B cell (primary cell): ENCODE data around the gene BLOC1S1. TPM values are rescaled to one million over a fixed set of nuclear protein-coding genes. Genes with fewer than 3 reads are reported as not detected.

Experiments used
- ATAC-seq: fragments of 200-7000 bp; cut with Tn5 transposase; one replicate; pipeline ENCODE4 v1.10.0; 2021; ENCODE audit warnings: low read depth, mild to moderate bottlenecking, moderate number of reproducible peaks, moderate library complexity
- CTCF ChIA-PET: fragments of 350-600 bp; sonication (Branson Sonifier 250); formaldehyde crosslinking; loops from one replicate; lab custom pipeline; 2021; ENCODE audit warnings: antibody characterized with exemption, inconsistent platforms; lab: Charles Lee
- POLR2A ChIA-PET: fragments of 350-600 bp; sonication (Branson Sonifier 250); formaldehyde crosslinking; loops from one replicate; lab custom pipeline; 2021; ENCODE audit warnings: antibody characterized with exemption; lab: Charles Lee
- DNase-seq: peaks from one replicate; pipeline ENCODE4 v3.0.0; 2013
- H2AFZ ChIP-seq: 2 replicates; pipeline ENCODE4 v1.6.1; 2012; ENCODE audit warnings: mild to moderate bottlenecking, low read depth, low read length; ENCODE audit not compliant: insufficient read depth, poor library complexity, severe bottlenecking
- H3K27ac ChIP-seq, 2 donors: 1 replicate in 1 of 2; 2 replicates in 1 of 2; pipeline ENCODE4 v1.5.1; 2012 to 2013; ENCODE audit warnings: low read length in 2 of 2, mild to moderate bottlenecking in 2 of 2, moderate library complexity in 1 of 2
- H3K27me3 ChIP-seq, 4 experiments: fragments of 200-600 bp in 1 of 4; sonication (generic) in 1 of 4; replicated peaks in 1 of 4; 1 replicate in 2 of 4; 2 replicates in 2 of 4; pipeline versions ENCODE4 v1.6.1 to v1.7.0; 2013 to 2016; ENCODE audit warnings: low read length in 3 of 4, mild to moderate bottlenecking in 2 of 4, mixed read lengths in 1 of 4, moderate library complexity in 1 of 4; ENCODE audit not compliant: insufficient read depth in 4 of 4, control insufficient read depth in 3 of 4; ENCODE audit errors: control extremely low read depth in 1 of 4
- H3K36me3 ChIP-seq, 2 experiments: replicated peaks in 1 of 2; 1 replicate in 1 of 2; 2 replicates in 1 of 2; pipeline versions ENCODE4 v1.6.1 to v1.7.1; 2013; ENCODE audit warnings: low read length in 1 of 2; ENCODE audit not compliant: insufficient read depth in 2 of 2, control insufficient read depth in 1 of 2; ENCODE audit errors: control extremely low read depth in 1 of 2, extremely low read depth in 1 of 2
- H3K4me1 ChIP-seq, 2 donors: fragments of 200-600 bp in 1 of 2; sonication (generic) in 1 of 2; 1 replicate in 1 of 2; 2 replicates in 1 of 2; pipeline versions ENCODE4 v1.5.1 to v1.6.1; 2013 to 2017; ENCODE audit warnings: low read length in 2 of 2; ENCODE audit not compliant: control insufficient read depth in 2 of 2, insufficient read depth in 2 of 2
- H3K4me2 ChIP-seq: replicated peaks from 2 replicates; pipeline ENCODE3; 2012; ENCODE audit warnings: mild to moderate bottlenecking, low read depth, low read length; ENCODE audit not compliant: poor library complexity, severe bottlenecking
- H3K4me3 ChIP-seq, 5 experiments: fragments of 200-600 bp in 1 of 5; sonication (generic) in 1 of 5; 1 replicate in 3 of 5; 2 replicates in 2 of 5; pipeline versions ENCODE4 v1.5.1 to v1.7.0; 2011 to 2016; ENCODE audit warnings: low read length in 4 of 5, mild to moderate bottlenecking in 4 of 5, low read depth in 2 of 5, control low read depth in 1 of 5, moderate library complexity in 1 of 5; ENCODE audit not compliant: insufficient read depth in 1 of 5; ENCODE audit errors: control extremely low read depth in 1 of 5, extremely low read depth in 1 of 5
- H3K79me2 ChIP-seq: fragments of 200-600 bp; sonication (generic); one replicate; pipeline ENCODE4 v1.6.0; 2016; ENCODE audit warnings: low read length; ENCODE audit not compliant: control insufficient read depth, insufficient read depth
- H3K9ac ChIP-seq: fragments of 200-600 bp; sonication (generic); 2 replicates; pipeline ENCODE4 v1.6.1; 2017; ENCODE audit warnings: mild to moderate bottlenecking, low read length, moderate library complexity
- H3K9me3 ChIP-seq, 3 donors: one replicate each; pipeline versions ENCODE4 v1.6.1 to v1.7.1; 2013; ENCODE audit warnings: low read length in 2 of 3; ENCODE audit not compliant: control insufficient read depth in 2 of 3, insufficient read depth in 1 of 3; ENCODE audit errors: control extremely low read depth in 1 of 3
- H4K20me1 ChIP-seq: 2 replicates; pipeline ENCODE4 v1.6.0; 2012; ENCODE audit warnings: mild to moderate bottlenecking, low read length; ENCODE audit not compliant: insufficient read depth, control insufficient read depth, poor library complexity, severe bottlenecking
- H3K27ac Mint-ChIP-seq: one replicate; pipeline ENCODE4 v1.8.0; 2021; ENCODE audit warnings: mixed read lengths
- H3K27me3 Mint-ChIP-seq: one replicate; pipeline ENCODE4 v1.8.0; 2021; ENCODE audit warnings: mixed read lengths
- H3K4me1 Mint-ChIP-seq: one replicate; pipeline ENCODE4 v1.8.0; 2021; ENCODE audit warnings: mixed read lengths
- H3K4me3 Mint-ChIP-seq: one replicate; pipeline ENCODE4 v1.8.0; 2021; ENCODE audit warnings: mixed read lengths
- H3K9me3 Mint-ChIP-seq: one replicate; pipeline ENCODE4 v1.8.0; 2022; ENCODE audit warnings: mixed read lengths; ENCODE audit not compliant: insufficient read depth
- EZH2 ChIP-seq: IDR thresholded peaks from 2 replicates; pipeline ENCODE4 v1.6.1; 2012; ENCODE audit warnings: borderline replicate concordance, low read depth, mild to moderate bottlenecking, moderate library complexity, low read length; ENCODE audit not compliant: insufficient read depth, poor library complexity, severe bottlenecking
- WGBS: methylation state at CpG from one replicate; pipeline ENCODE4 v1.1.5; 2013; ENCODE audit warnings: missing lambda C conversion rate; ENCODE audit not compliant: insufficient coverage; 5-methylcytosine and 5-hydroxymethylcytosine counted together
- intact Hi-C: fragments of 100-400 bp; cut with micrococcal nuclease; formaldehyde crosslinking; loops from one replicate; pipeline ENCODE4 v1.10.0; 2022
- polyA plus RNA-seq: library from polyadenylated mRNA; depleted of rRNA; stranded (reverse); fragments of >200 nt; gene quantifications from 2 replicates; pipeline ENCODE4 v1.2.3, GENCODE V29; 2012
- total RNA-seq, 2 donors: library from RNA; stranded (reverse); fragments of 120-200 nt in 1 of 2; gene quantifications; 1 replicate in 1 of 2; 2 replicates in 1 of 2; pipeline versions ENCODE4 v1.2.3 to v1.2.4, GENCODE V29; 2013 to 2022
- TF ChIP-seq, protein P1 (sequence below): fragments of 200-600 bp; IDR thresholded peaks from one replicate; pipeline ENCODE4 v1.8.0; 2022; ENCODE audit warnings: antibody characterized with exemption, mild to moderate bottlenecking

BLOC1S1 gene
- total and polyA plus RNA-seq, 2 donors (not counting 1 experiment from before 2014, with no cell fraction given): 71.1 to 229 TPM

DNA sequence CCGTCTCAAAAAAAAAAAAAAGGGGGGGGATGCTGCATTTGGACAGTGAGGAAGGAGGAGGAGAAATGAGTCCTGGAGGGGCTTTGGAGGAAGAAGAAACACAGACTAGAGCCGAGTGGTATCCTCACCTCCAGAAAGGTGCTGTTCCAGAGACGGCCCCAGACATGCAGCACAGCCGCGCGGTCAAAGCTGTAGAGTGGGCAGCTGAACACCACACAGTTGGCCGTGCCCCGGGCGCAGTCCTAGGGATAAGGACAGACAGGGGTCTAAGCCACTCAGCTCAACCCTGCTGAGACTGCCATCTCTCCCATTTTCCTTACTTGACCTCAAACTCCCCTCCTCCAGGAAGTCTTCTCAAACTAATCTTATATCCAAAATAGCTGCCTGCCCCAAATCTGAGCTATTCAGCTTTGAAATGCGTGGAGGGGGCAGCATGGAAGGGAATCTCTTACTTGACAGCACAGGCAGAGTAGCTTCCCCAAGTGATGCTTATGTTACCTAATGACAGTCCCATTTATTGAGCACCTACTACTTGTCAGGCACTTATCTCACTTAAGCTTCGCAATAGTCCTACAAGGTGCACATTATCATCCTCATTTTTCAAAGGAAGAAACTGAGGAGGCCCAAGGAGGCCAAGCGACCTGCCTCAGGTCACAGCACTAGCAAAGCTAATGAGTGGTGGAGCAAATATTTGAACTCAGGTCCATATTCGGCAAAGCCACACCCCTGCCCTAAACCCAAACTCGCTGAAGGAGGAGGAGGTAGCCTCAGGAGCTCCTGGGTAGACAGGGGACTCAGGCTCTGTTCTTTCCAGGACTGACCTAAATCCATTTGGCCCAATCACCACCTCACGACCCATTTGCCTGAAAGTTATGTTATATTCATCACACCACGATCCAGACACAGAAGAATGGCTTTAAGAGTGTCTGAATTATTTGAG, 26.9 kb upstream of the BLOC1S1 start:
- no peaks in the 10 kb centered on the region for H3K9me3 Mint-ChIP-seq
- ATAC-seq (no peak), DNase-seq (no peak)
- H3K4me1 Mint-ChIP-seq: peaks cover 9% of the 10 kb centered on the region
- H3K9ac ChIP-seq: no peak overlapping the region
- H3K79me2 ChIP-seq: no peaks in the 10 kb centered on the region
- peaks cover 6 to 13% of the 10 kb centered on the region in 2 donors for H3K4me1 ChIP-seq
- no peak overlapping the region for H3K4me2 ChIP-seq
- H3K9me3 ChIP-seq: no peaks in the 10 kb centered on the region
- H3K27ac ChIP-seq: no peak overlapping the region
- H2AFZ ChIP-seq: no peak overlapping the region
- H3K27me3 Mint-ChIP-seq: no peaks in the 10 kb centered on the region
- H3K36me3 ChIP-seq: no peaks in the 10 kb centered on the region
- POLR2A ChIA-PET: no interaction called here
- H3K4me3 ChIP-seq: no peak overlapping the region
- CTCF ChIA-PET: interaction anchor here (0.9 to 3.5 kb wide), 2 partner anchors 32 to 48 kb away, joined by 3 to 9 read pairs; no protein-coding TSS in a partner anchor
- H4K20me1 ChIP-seq: no peaks in the 10 kb centered on the region
- no peak overlapping the region for H3K27ac Mint-ChIP-seq
- H3K4me3 Mint-ChIP-seq: no peak overlapping the region
- no peaks in the 10 kb centered on the region for H3K27me3 ChIP-seq
- TF ChIP-seq, protein P1, sequence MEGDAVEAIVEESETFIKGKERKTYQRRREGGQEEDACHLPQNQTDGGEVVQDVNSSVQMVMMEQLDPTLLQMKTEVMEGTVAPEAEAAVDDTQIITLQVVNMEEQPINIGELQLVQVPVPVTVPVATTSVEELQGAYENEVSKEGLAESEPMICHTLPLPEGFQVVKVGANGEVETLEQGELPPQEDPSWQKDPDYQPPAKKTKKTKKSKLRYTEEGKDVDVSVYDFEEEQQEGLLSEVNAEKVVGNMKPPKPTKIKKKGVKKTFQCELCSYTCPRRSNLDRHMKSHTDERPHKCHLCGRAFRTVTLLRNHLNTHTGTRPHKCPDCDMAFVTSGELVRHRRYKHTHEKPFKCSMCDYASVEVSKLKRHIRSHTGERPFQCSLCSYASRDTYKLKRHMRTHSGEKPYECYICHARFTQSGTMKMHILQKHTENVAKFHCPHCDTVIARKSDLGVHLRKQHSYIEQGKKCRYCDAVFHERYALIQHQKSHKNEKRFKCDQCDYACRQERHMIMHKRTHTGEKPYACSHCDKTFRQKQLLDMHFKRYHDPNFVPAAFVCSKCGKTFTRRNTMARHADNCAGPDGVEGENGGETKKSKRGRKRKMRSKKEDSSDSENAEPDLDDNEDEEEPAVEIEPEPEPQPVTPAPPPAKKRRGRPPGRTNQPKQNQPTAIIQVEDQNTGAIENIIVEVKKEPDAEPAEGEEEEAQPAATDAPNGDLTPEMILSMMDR: no peak
- no peak for TF ChIP-seq EZH2
- intact Hi-C loops: no loop called here
- WGBS: 98% methylated on average over 10 of the region's 16 CpGs
